A549 (cell line): ENCODE data around the gene CRYBA4. TPM values are rescaled to one million over a fixed set of nuclear protein-coding genes. Genes with fewer than 3 reads are reported as not detected.

ENCODE experiments used
- ATAC-seq, 2 experiments: fragments of 200-7000 bp in 1 of 2; fragments of >200 bp in 1 of 2; cut with Nextera tagmentation in 1 of 2; cut with Tn5 transposase in 1 of 2; 3 replicates each; pipeline versions ENCODE4 v1.8.0 to v1.9.1; 2018 to 2020; ENCODE audit warnings: mild to moderate bottlenecking in 1 of 2, moderate library complexity in 1 of 2
- CTCF ChIA-PET: fragments of 300-600 bp; sonication (Branson Sonifier 250); formaldehyde crosslinking; extraction: SDS; loops from one replicate; lab custom pipeline; 2021; ENCODE audit warnings: antibody characterized with exemption, inconsistent platforms; lab: Yijun Ruan, JAX
- POLR2A ChIA-PET: fragments of 350-600 bp; formaldehyde crosslinking; extraction: SDS; loops from one replicate; lab custom pipeline; 2021; ENCODE audit warnings: antibody characterized with exemption, inconsistent platforms; lab: Yijun Ruan, JAX
- DNase-seq, 2 experiments: peaks; one replicate each; pipeline versions ENCODE4 v3.0.0 to v3.0.0-alpha.2; 2011 to 2016; ENCODE audit warnings: low read depth in 1 of 2, low spot score in 1 of 2
- FAIRE-seq: peaks from 2 replicates; lab custom pipeline; 2011; peaks lifted over from hg19 to GRCh38; lab: Jason Lieb, UNC
- H3K27ac ChIP-seq, 2 experiments: fragments of >200 bp; sonication (Bioruptor Twin); formaldehyde crosslinking; 3 replicates each; pipeline ENCODE4 v1.5.1; 2016 to 2017
- H3K4me1 ChIP-seq: fragments of >200 bp; sonication (Bioruptor Twin); formaldehyde crosslinking; 3 replicates; pipeline ENCODE4 v1.6.1; 2016
- H3K4me2 ChIP-seq: fragments of >200 bp; sonication (Bioruptor Twin); formaldehyde crosslinking; 3 replicates; pipeline ENCODE4 v1.6.1; 2016
- H3K4me3 ChIP-seq: fragments of >200 bp; sonication (Bioruptor Twin); formaldehyde crosslinking; 3 replicates; pipeline ENCODE4 v1.5.1; 2016
- H3K9me3 ChIP-seq: fragments of >200 bp; sonication (Bioruptor Twin); formaldehyde crosslinking; 3 replicates; pipeline ENCODE4 v1.6.1; 2016
- BHLHE40 ChIP-seq: IDR thresholded peaks from 2 replicates; pipeline ENCODE4 v1.6.1; 2012; ENCODE audit warnings: low read depth, low read length, inconsistent platforms
- CBX2 ChIP-seq: fragments of 200-600 bp; sonication (generic); IDR thresholded peaks from 2 replicates; pipeline ENCODE4 v1.6.1; 2016; ENCODE audit warnings: low read depth, mild to moderate bottlenecking, borderline replicate concordance
- CEBPB ChIP-seq, 2 experiments: fragments of >200 bp in 1 of 2; sonication (Bioruptor Twin) in 1 of 2; formaldehyde crosslinking in 1 of 2; IDR thresholded peaks; 2 replicates each; pipeline ENCODE4 v1.6.1; 2012 to 2016
- CHD4 ChIP-seq: fragments of 200-600 bp; sonication (generic); IDR thresholded peaks from 2 replicates; pipeline ENCODE4 v1.6.1; 2016; ENCODE audit warnings: antibody characterized with exemption, mild to moderate bottlenecking, borderline replicate concordance
- EHF ChIP-seq: fragments of 250-450 bp; sonication (Bioruptor Pico); IDR thresholded peaks from 2 replicates; pipeline ENCODE4 v1.5.0; 2020; ENCODE audit warnings: mild to moderate bottlenecking
- GATA3 ChIP-seq: IDR thresholded peaks from 2 replicates; pipeline ENCODE4 v1.6.1; 2012; ENCODE audit warnings: borderline replicate concordance
- HEYL ChIP-seq: fragments of 250-450 bp; sonication (Bioruptor Pico); IDR thresholded peaks from 2 replicates; pipeline ENCODE4 v1.8.0; 2021; ENCODE audit warnings: mild to moderate bottlenecking, moderate library complexity
- JUN ChIP-seq, 2 experiments: fragments of >200 bp; sonication (Bioruptor Twin); formaldehyde crosslinking; IDR thresholded peaks; 2 replicates in 1 of 2; 3 replicates in 1 of 2; pipeline ENCODE4 v1.6.1; 2016 to 2017
- JUNB ChIP-seq: fragments of >200 bp; sonication (Bioruptor Twin); formaldehyde crosslinking; IDR thresholded peaks from 2 replicates; pipeline ENCODE4 v1.6.1; 2016
- KDM1A ChIP-seq: fragments of 200-600 bp; sonication (generic); IDR thresholded peaks from 2 replicates; pipeline ENCODE4 v1.6.1; 2016; ENCODE audit warnings: low read depth, mild to moderate bottlenecking
- KDM5A ChIP-seq: fragments of 200-600 bp; sonication (generic); IDR thresholded peaks from 2 replicates; pipeline ENCODE4 v1.6.1; 2016; ENCODE audit warnings: antibody characterized with exemption, mild to moderate bottlenecking
- MYC ChIP-seq: IDR thresholded peaks from 2 replicates; pipeline ENCODE4 v1.6.1; 2012; ENCODE audit warnings: mild to moderate bottlenecking, inconsistent platforms, low read length, improper control_type of control experiment, borderline replicate concordance
- NFE2L2 ChIP-seq: fragments of 150-350 bp; conservative IDR thresholded peaks from 2 replicates; pipeline ENCODE4 v1.6.1; 2014; ENCODE audit warnings: low read length
- NPAS2 ChIP-seq: fragments of 250-450 bp; sonication (Bioruptor Pico); IDR thresholded peaks from 2 replicates; pipeline ENCODE4 v1.8.0; 2022; ENCODE audit warnings: mild to moderate bottlenecking, moderate library complexity, borderline replicate concordance
- POLR2A ChIP-seq: IDR thresholded peaks from 2 replicates; pipeline ENCODE4 v1.6.1; 2012; ENCODE audit warnings: mild to moderate bottlenecking, low read length
- POLR2AphosphoS2 ChIP-seq: conservative IDR thresholded peaks from 2 replicates; pipeline ENCODE4 v1.6.1; 2012; ENCODE audit warnings: low read length, improper control_type of control experiment, inconsistent platforms
- RAD21 ChIP-seq, 2 experiments: fragments of >200 bp in 1 of 2; sonication (Bioruptor Twin) in 1 of 2; formaldehyde crosslinking in 1 of 2; IDR thresholded peaks in 1 of 2; conservative IDR thresholded peaks in 1 of 2; 2 replicates in 1 of 2; 3 replicates in 1 of 2; pipeline ENCODE4 v1.6.1; 2012 to 2018; ENCODE audit warnings: inconsistent platforms in 1 of 2
- ZC3H11A ChIP-seq: fragments of 450-650 bp; IDR thresholded peaks from 2 replicates; pipeline ENCODE4 v1.6.1; 2014; ENCODE audit warnings: antibody characterized with exemption, mild to moderate bottlenecking
- ZSCAN20 ChIP-seq: fragments of 250-450 bp; sonication (Bioruptor Pico); IDR thresholded peaks from 2 replicates; pipeline ENCODE4 v1.8.0; 2022; ENCODE audit warnings: mild to moderate bottlenecking, moderate library complexity
- WGBS: methylation state at CpG from one replicate; pipeline ENCODE4 v1.1.6; 2017; ENCODE audit errors: missing lambda C conversion rate; 5-methylcytosine and 5-hydroxymethylcytosine counted together
- polyA plus RNA-seq, 4 experiments: library from polyadenylated mRNA; depleted of rRNA in 3 of 4; stranded (reverse); fragments of >200 nt; fragmentation: RNase III in 1 of 4; extraction: RNeasy Plus Mini Kit Qiagen cat#74134 plus additional on column Dnase treatment in 1 of 4; gene quantifications; 2 replicates in 3 of 4; 3 replicates in 1 of 4; pipeline ENCODE4 v1.2.3, GENCODE V29; 2011 to 2017
- TF ChIP-seq, protein P1 (sequence below): fragments of 250-450 bp; sonication (Bioruptor Pico); IDR thresholded peaks from 2 replicates; pipeline ENCODE4 v1.5.0; 2020; ENCODE audit warnings: low read depth, mild to moderate bottlenecking, moderate library complexity
- TF ChIP-seq, protein P2 (sequence below): fragments of >200 bp; sonication (Bioruptor Twin); formaldehyde crosslinking; IDR thresholded peaks from 3 replicates; pipeline ENCODE4 v1.6.1; 2016
- TF ChIP-seq, protein P3 (sequence below): fragments of 150-350 bp; IDR thresholded peaks from 2 replicates; pipeline ENCODE4 v1.6.1; 2014; ENCODE audit warnings: low read depth, mild to moderate bottlenecking, low read length

Gene CRYBA4
- polyA plus RNA-seq, 2 of the 4 experiments (the other 2 are of a cell fraction), result not detected

DNA sequence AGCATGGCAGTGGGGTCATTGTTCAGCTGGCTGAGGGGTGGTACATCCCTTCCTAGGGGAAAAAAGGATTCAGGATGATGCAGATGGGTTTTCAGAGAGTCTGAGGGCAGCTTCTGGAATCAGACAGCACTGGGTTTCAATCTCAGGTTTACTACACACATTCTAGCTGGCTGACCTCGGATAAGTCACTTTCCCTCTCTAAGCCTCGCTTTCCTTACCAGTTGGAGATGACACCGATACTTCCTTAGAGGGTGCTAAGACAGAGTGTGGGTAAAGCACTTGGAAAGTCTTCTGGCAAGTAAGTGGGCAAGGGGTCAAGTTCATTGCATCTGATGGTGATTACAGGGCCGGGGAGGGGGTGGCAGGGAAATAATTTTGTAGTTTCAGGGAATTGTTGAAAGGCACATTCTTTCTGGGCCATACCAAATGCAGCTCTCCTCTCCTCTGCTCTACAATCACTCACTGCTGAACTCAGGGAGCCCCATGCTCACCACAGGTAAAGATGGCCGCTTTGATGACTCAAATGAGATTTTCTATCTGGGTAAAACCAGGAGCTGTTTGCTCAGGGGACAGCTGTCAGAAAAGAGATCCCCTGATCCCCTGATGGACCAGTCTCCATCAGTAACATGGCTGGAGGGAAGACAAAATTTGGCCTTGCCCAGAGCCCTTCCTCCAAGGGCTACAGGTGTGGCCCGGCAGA, 29.1 kb downstream of the CRYBA4 start:
- H3K27ac ChIP-seq, result no peak overlapping the region
- H3K4me1 ChIP-seq, result no peaks in the 10 kb centered on the region
- CTCF ChIA-PET, result interaction anchor here (1.2 to 3.2 kb wide), 2 partner anchors 28 to 147 kb away, joined by 3 to 8 read pairs; no protein-coding TSS in a partner anchor
- TF ChIP-seq KDM1A, result no peak
- no peak for TF ChIP-seq RAD21 (conservative IDR thresholded peaks at IDR 0.05 in 1 of 2, IDR thresholded peaks at IDR 0.05 in 1 of 2)
- TF ChIP-seq BHLHE40, result no peak
- TF ChIP-seq CHD4, result no peak
- no peak for TF ChIP-seq KDM5A
- TF ChIP-seq, protein P1, sequence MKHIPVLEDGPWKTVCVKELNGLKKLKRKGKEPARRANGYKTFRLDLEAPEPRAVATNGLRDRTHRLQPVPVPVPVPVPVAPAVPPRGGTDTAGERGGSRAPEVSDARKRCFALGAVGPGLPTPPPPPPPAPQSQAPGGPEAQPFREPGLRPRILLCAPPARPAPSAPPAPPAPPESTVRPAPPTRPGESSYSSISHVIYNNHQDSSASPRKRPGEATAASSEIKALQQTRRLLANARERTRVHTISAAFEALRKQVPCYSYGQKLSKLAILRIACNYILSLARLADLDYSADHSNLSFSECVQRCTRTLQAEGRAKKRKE, result no peak
- no peak for TF ChIP-seq HEYL (CRISPR knock-in tag)
- no peak for TF ChIP-seq JUN (IDR thresholded peaks at IDR 0.05)
- no peak for TF ChIP-seq MYC
- TF ChIP-seq NPAS2, result no peak
- TF ChIP-seq EHF, result no peak
- TF ChIP-seq ZSCAN20 (CRISPR knock-in tag), result no peak
- no peak for TF ChIP-seq JUNB
- no peak for TF ChIP-seq POLR2A
- TF ChIP-seq, protein P2, sequence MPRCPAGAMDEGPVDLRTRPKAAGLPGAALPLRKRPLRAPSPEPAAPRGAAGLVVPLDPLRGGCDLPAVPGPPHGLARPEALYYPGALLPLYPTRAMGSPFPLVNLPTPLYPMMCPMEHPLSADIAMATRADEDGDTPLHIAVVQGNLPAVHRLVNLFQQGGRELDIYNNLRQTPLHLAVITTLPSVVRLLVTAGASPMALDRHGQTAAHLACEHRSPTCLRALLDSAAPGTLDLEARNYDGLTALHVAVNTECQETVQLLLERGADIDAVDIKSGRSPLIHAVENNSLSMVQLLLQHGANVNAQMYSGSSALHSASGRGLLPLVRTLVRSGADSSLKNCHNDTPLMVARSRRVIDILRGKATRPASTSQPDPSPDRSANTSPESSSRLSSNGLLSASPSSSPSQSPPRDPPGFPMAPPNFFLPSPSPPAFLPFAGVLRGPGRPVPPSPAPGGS, result no peak
- no peak for TF ChIP-seq ZC3H11A
- TF ChIP-seq, all 56 proteins: peak for 0
- 41% methylated on average over 6 of the region's 6 CpGs for WGBS
- FAIRE-seq (no peak), ATAC-seq (no peak), DNase-seq (no peak)
- no peak overlapping the region for H3K4me3 ChIP-seq
- no peaks in the 10 kb centered on the region for H3K9me3 ChIP-seq
- POLR2A ChIA-PET, result no interaction called here
- H3K4me2 ChIP-seq, result no peak overlapping the region

DNA sequence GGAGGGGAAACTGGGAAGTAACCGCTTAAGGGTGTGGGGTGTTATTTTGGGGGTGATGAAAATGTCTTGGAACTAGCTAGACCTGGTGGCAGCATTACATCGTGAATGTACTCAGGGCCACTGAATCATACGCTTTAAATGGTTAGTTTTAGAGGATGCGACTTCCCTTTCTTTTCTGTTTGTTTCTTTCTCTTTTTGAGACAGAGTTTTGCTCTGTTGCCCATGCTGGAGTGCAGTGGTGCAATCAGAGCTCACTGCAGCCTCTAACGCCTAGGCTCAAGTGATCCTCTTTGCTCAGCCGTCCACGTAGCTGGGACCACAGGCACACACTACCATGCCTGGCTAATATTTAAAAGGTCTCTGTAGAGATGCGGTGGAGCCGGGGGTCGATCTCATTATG, 30.1 kb downstream of the CRYBA4 start:
- 54% methylated on average over 10 of the region's 10 CpGs for WGBS
- FAIRE-seq, result no peak

DNA sequence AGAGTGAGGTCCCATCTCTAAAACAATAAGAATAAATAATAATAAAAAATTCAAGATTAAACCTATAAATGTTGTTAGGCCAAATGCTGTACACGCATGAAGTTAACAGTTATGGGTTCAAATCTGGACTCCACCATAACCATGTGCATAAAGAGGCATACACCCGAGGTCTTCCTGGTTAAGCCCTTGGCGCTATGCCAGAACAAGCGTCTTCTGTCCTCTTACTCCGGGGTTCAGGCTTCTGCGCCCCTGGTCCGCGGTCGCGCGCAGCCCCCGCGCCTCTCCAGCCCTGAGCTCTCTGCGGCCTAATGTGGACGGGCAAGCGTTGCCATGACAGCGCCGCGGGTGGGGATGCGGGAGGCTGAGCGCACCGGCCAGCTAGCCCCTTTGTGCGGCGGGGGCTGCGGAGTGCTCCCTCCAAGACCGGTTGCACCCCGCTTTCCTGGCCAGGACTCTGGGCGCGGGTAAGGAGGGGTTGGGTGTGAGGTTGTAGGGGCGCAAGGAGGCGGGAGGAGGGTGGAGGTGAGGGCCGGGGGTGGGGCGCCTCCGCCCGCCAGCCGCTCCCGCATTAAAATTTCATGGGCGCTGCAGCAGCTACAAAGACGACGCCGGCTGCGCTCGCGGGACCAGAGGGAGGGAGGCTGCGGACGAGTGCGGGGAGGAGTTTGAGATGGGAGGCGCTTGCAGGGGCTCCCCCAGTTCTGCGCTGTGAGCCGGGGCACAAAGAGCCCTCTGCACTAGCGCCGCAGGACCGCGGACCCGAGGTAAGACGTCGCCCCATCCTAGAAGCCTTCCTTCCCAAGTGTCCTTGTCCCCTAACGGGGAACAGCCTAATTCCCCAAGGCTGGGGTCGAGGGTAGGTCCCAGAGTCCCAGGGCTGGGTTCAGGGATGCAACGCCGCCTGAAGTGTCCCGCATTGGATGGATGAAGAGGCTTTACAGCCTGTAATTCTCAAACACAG, 35.4 kb downstream of the CRYBA4 start, which contains the start of gene MIAT:
MIAT (plus strand) TSS at position 698 of the 961 bp plus-strand sequence.
- CTCF ChIA-PET, result no interaction called here

More for the DNA sequence above, 30.1 kb downstream of the CRYBA4 start:
- Histone ChIP-seq H3K27ac (no peak overlapping the region), H3K9me3 (no peaks in the 10 kb centered on the region), H3K4me3 (no peak overlapping the region), H3K4me2 (no peak overlapping the region), H3K4me1 (no peaks in the 10 kb centered on the region)
- POLR2A ChIA-PET, result no interaction called here
- CTCF ChIA-PET, result interaction anchor here (3.2 kb wide), 1 partner anchor 148 kb away, joined by 8 read pairs; no protein-coding TSS in a partner anchor
- ATAC-seq (no peak), DNase-seq (no peak)
- TF ChIP-seq, protein P3, sequence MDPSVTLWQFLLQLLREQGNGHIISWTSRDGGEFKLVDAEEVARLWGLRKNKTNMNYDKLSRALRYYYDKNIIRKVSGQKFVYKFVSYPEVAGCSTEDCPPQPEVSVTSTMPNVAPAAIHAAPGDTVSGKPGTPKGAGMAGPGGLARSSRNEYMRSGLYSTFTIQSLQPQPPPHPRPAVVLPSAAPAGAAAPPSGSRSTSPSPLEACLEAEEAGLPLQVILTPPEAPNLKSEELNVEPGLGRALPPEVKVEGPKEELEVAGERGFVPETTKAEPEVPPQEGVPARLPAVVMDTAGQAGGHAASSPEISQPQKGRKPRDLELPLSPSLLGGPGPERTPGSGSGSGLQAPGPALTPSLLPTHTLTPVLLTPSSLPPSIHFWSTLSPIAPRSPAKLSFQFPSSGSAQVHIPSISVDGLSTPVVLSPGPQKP, result no peak

More for the DNA sequence above, 35.4 kb downstream of the CRYBA4 start, which contains the start of gene MIAT:
- 44% methylated on average over 42 of the region's 62 CpGs for WGBS
- peak within 1 kb of the TSS; percentile 63 to 87 for H3K27ac ChIP-seq
- POLR2A ChIA-PET, result no interaction called here
- TF ChIP-seq GATA3, result no peak
- TF ChIP-seq CBX2, result no peak
- no peak for TF ChIP-seq POLR2AphosphoS2
- no peak for TF ChIP-seq ZSCAN20 (CRISPR knock-in tag)
- no peak for TF ChIP-seq MYC
- no peak for TF ChIP-seq NFE2L2
- TF ChIP-seq CEBPB (IDR thresholded peaks at IDR 0.05), result no peak
- ATAC-seq (peak in 1 of 2 experiments; percentile 41; a peak in 3 of 6 replicates), FAIRE-seq (no peak), DNase-seq (no peak)
- H3K4me2 ChIP-seq, result peak within 1 kb of the TSS; percentile 97
- H3K9me3 ChIP-seq, result no peaks in the 10 kb centered on the region
- H3K4me1 ChIP-seq, result peaks cover 20% of the 10 kb centered on the region
- H3K4me3 ChIP-seq, result peak within 1 kb of the TSS; percentile 50
